Dendritic cell treated with granulocyte-macrophage colony-stimulating factor and Interleukin-4, amounts not matched to agents 40 ng/mL and 50 ng/mL, for 4 days (primary cell): ENCODE measurements around the gene PIGH.
"Not testable (repeated sequence)": the region's sequence is repeated elsewhere in the genome, so short reads cannot be mapped to it uniquely, and the experiment has no call there.

Experiments used
- H3K27ac Mint-ChIP-seq: one replicate; pipeline ENCODE4 v1.8.0; 2022; ENCODE audit warnings: mild to moderate bottlenecking, mixed read lengths
- H3K27me3 Mint-ChIP-seq: one replicate; pipeline ENCODE4 v1.8.0; 2022; ENCODE audit warnings: mild to moderate bottlenecking, mixed read lengths
- H3K36me3 Mint-ChIP-seq: one replicate; pipeline ENCODE4 v1.8.0; 2022; ENCODE audit warnings: low read depth, mixed read lengths
- H3K4me1 Mint-ChIP-seq: one replicate; pipeline ENCODE4 v1.8.0; 2022; ENCODE audit warnings: low read depth, mixed read lengths
- H3K4me3 Mint-ChIP-seq: one replicate; pipeline ENCODE4 v1.8.0; 2022; ENCODE audit warnings: mild to moderate bottlenecking, moderate library complexity, mixed read lengths
- H3K9me3 Mint-ChIP-seq: one replicate; pipeline ENCODE4 v1.8.0; 2022; ENCODE audit warnings: mixed read lengths
- intact Hi-C: fragments of 100-400 bp; cut with micrococcal nuclease; formaldehyde crosslinking; loops from one replicate; pipeline ENCODE4 v1.15.0; 2022

The PIGH gene

GRCh38 chr14:67542620-67543019, 57.4 kb downstream of the PIGH start:
- Mint-ChIP-seq H3K4me1 (peaks cover 18% of the 10 kb centered on the region), H3K27me3 (peaks cover 66% of the 10 kb centered on the region)
- H3K4me3 Mint-ChIP-seq, intact Hi-C loops, H3K36me3 Mint-ChIP-seq, H3K9me3 Mint-ChIP-seq, H3K27ac Mint-ChIP-seq: not testable (repeated sequence)

- intact Hi-C loops = no loop called here
- peaks cover 63% of the 10 kb centered on the region for H3K27me3 Mint-ChIP-seq
- no peak overlapping the region for H3K4me3 Mint-ChIP-seq
- no peaks in the 10 kb centered on the region for H3K36me3 Mint-ChIP-seq
- peaks cover 19% of the 10 kb centered on the region for H3K4me1 Mint-ChIP-seq
- H3K27ac Mint-ChIP-seq = no peak overlapping the region
- no peaks in the 10 kb centered on the region for H3K9me3 Mint-ChIP-seq
Observed at GRCh38 chr14:67541448-67542387, 58.4 kb downstream of the PIGH start.
